GM18951 (cell line): ENCODE data around the gene AEN.

ENCODE experiments used
- POLR2A ChIP-seq: IDR thresholded peaks from 4 replicates; pipeline ENCODE4 v1.6.1; 2011; ENCODE audit warnings: mild to moderate bottlenecking; ENCODE audit not compliant: insufficient read length, insufficient read depth; ENCODE audit errors: extremely low read depth
- in situ Hi-C: fragments of 300-500 bp; cut with MboI; formaldehyde crosslinking; loops from one replicate; pipeline ENCODE4 v1.12.0; 2022; ENCODE audit warnings: low sequenced_read_pairs, mixed read lengths, inconsistent platforms; ENCODE audit not compliant: unreplicated experiment

Gene AEN

DNA sequence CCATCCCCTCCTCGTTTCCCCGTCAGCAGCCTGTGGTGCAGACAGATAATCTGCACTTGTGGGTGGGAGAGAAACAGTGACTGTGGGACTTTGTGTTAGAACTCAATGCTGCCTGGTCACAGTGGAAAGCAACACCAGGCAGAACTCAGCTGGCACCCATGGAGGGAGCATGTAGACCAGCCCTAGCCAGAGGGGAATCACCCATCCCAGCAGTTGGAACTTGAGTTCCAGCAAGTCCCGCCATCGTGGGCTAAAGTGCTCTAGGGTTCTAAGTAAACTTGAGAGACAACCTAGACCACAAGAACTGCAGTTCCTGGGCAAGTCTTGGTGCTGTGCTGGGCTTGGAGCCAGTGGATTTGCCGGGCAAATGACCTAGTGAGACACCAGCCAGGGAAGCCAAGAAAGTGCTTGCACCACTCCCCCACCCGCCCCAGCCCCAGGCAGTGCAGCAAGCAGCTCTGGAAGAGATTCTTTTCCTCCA is 42.0 kb downstream of the AEN start:
- in situ Hi-C loops: no loop called here
- no peak for TF ChIP-seq POLR2A

DNA sequence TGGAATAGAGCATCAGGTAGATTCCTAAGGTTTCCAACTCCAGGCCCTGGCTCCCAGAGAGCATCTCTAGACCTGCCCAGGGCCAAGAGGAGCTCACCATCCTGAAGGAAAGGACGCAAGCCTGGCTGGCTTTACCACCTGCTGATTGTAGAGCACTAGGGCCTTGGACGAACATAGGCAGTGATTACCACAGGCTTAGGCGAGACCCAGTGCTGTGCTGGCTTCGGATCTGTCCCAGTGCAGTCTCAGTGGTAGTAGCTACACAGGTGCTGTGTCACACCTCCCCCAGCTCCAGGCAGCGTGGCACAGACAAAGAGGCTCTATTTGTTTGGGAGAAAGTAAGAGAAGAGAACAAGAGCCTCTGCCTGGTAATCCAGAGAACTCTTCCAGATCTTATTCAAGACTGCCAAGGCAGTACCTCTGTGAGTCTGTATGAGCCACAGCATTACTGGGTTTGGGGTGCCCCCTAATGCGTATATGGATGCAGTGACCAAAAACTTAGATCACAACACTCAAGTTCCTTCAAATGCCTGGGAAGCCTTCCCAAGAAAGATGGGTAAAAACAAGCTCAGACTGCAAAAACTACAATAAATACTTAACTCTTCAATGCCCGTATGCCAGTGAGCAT is 43.1 kb downstream of the AEN start:
- no peak for TF ChIP-seq POLR2A
- in situ Hi-C loops: no loop called here

DNA sequence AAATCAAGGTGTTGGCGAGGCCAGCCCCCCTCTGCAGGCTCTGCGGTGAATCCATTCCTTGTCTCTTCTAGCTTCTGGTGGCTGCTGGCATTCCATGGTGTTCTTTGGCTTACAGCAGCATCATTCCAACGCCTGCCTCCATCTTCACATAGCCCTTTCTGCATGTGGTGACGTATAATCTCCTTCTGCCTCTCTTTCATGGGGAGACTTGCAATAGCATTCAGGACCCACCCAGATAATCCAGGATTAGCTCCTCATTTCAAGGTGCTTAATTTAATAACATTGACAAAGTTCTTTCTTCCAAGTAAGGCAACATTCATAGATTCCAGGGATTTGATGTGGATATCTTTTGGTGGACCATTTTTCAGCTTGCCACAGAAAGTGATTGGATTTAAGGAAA is 53.5 kb downstream of the AEN start:
- in situ Hi-C loops: no loop called here

DNA sequence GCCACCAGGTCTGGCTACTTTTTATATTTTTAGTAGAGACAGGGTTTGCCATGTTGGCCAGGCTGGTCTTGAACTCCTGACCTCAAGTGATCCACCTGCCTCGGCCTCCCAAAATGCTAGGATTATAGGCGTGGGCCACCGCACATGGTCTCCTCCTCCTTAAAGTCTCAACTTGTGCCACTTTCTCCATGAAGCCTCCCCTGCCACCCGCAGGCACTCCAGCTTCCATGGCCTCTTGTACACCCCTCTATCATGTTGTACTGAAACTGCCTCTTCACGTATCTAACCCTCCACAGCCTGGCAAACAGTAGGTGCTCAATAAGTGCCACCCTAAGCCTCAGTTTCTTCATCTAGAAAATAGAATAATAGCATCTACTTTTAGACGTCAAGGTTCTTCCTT is 57.6 kb downstream of the AEN start:
- TF ChIP-seq POLR2A: no peak
- in situ Hi-C loops: no loop called here

More for the DNA sequence above, 53.5 kb downstream of the AEN start:
- TF ChIP-seq POLR2A: no peak

DNA sequence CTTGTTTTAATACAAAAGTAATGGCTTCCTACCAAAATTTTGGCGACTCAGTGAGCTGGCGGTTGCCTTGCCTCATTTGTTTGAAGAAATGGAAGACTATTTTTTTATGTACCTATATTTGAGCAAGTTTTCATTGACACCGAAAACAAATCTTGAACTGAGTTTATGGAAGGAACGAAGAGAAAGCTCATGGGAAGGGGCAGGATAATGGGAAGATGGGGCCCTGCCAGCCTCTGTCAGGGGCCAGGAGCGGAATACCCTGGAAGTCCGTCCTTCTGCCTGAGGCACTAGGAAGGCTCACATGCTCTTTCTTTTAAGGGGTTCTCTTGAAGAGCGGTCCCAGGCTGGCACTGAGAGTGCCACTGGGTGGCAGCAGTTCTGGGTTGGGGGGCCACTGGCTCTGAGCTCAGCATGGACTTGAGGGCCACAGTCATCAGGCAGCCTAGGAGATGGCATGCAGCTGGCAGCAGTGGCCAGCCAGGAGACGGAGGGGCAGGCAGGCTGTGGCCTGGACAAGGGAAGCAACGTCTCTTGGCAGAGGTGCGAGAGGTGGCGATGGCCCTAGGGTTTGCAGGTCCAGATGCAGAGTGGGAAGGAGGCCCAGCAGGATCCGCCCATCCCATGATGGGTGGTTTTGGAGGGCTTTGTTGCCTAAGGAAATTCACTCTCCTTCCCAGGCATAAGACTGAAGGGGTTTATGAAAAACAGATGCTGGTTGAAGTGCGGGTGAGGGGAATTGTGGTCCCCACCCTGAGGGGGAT is 59.3 kb downstream of the AEN start:
- in situ Hi-C loops: no loop called here

DNA sequence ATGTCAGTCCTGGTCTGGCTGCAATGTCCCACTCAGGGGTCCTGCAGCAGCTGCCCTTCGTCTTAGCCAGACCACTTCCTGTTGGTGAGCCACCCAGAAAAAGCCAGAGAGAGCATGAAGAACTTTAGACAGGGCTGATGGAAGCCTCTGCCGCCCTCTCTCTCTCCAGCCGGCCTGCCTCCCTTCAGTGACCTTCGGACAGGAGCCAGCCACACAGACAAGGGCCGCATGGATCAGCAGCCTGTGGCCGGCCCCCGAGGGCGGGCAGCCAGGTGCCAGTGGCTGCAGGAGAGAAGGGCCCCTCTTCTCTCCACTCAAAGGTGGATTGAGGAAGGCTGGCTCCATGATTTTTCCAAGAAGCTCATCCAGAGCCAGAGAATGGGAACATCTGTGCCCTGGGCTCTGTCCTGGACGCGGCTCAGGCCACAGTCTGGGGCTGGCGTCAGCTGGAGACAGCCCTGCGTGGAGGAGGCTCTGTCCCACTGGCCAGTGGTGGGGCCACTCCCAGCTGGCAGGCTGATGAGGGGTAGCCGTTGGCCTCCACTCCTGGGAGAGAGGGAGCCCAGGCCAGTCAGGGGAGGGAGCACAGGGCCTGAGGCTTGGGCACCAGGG is 60.6 kb downstream of the AEN start:
- in situ Hi-C loops: no loop called here

More for the DNA sequence above, 59.3 kb downstream of the AEN start:
- no peak for TF ChIP-seq POLR2A

More for the DNA sequence above, 60.6 kb downstream of the AEN start:
- TF ChIP-seq POLR2A: no peak
